H1 (cell line): ENCODE data around the gene TMEM266. TPM values are rescaled to one million over a fixed set of nuclear protein-coding genes. Genes with fewer than 3 reads are reported as not detected.

Experiments
- CTCF ChIA-PET: fragments of 300-600 bp; sonication (Branson Sonifier 250); formaldehyde crosslinking; loops from one replicate; lab custom pipeline; 2021; ENCODE audit not compliant: partially characterized antibody; lab: Charles Lee
- POLR2A ChIA-PET: fragments of 300-600 bp; sonication (Branson Sonifier 250); formaldehyde crosslinking; loops from one replicate; lab custom pipeline; 2021; ENCODE audit warnings: inconsistent platforms; ENCODE audit not compliant: partially characterized antibody; lab: Charles Lee
- DNase-seq, 2 experiments: peaks; one replicate each; pipeline versions ENCODE4 v3.0.0 to v3.0.0-alpha.2; 2010 to 2022; ENCODE audit warnings: low spot score in 2 of 2, low read depth in 1 of 2, mixed read lengths in 1 of 2
- FAIRE-seq: peaks from 2 replicates; lab custom pipeline; 2011; peaks lifted over from hg19 to GRCh38; lab: Jason Lieb, UNC
- H2AFZ ChIP-seq: 2 replicates; pipeline ENCODE4 v1.8.1; 2012; ENCODE audit warnings: low read length, inconsistent platforms
- H2AK5ac ChIP-seq: 2 replicates; pipeline ENCODE4 v1.6.1; 2013; ENCODE audit warnings: low read depth, low read length
- H2BK120ac ChIP-seq: replicated peaks from 2 replicates; pipeline ENCODE3; 2013; ENCODE audit warnings: low read depth, low read length, inconsistent platforms
- H2BK12ac ChIP-seq: 2 replicates; pipeline ENCODE4 v1.6.1; 2013; ENCODE audit warnings: low read depth, low read length
- H2BK15ac ChIP-seq: 2 replicates; pipeline ENCODE4 v1.6.1; 2013; ENCODE audit warnings: low read length
- H2BK20ac ChIP-seq: 2 replicates; pipeline ENCODE4 v1.6.1; 2013; ENCODE audit warnings: low read length
- H2BK5ac ChIP-seq: 2 replicates; pipeline ENCODE4 v1.6.1; 2013; ENCODE audit warnings: low read depth, low read length
- H3K14ac ChIP-seq: 2 replicates; pipeline ENCODE4 v1.6.1; 2013; ENCODE audit warnings: inconsistent platforms; ENCODE audit not compliant: insufficient read length
- H3K18ac ChIP-seq: 2 replicates; pipeline ENCODE4 v1.6.1; 2013; ENCODE audit warnings: low read length; ENCODE audit errors: extremely low read depth
- H3K23ac ChIP-seq: 2 replicates; pipeline ENCODE4 v1.6.1; 2013; ENCODE audit warnings: inconsistent platforms; ENCODE audit not compliant: insufficient read length
- H3K23me2 ChIP-seq: 2 replicates; pipeline ENCODE4 v1.6.1; 2013; ENCODE audit warnings: low read depth, low read length
- H3K27ac ChIP-seq: 2 replicates; pipeline ENCODE4 v1.6.1; 2011; ENCODE audit warnings: low read depth, low read length, inconsistent platforms
- H3K27me3 ChIP-seq, 4 experiments: replicated peaks in 1 of 4; 1 replicate in 1 of 4; 2 replicates in 3 of 4; pipeline versions ENCODE4 v1.6.1 to v1.8.1; 2011 to 2013; ENCODE audit warnings: low read length in 3 of 4, mild to moderate bottlenecking in 3 of 4, inconsistent platforms in 2 of 4, mixed read lengths in 2 of 4, moderate library complexity in 1 of 4; ENCODE audit not compliant: control insufficient read depth in 3 of 4, insufficient read depth in 3 of 4; ENCODE audit errors: extremely low read depth in 1 of 4
- H3K36me3 ChIP-seq, 4 experiments: 2 replicates each; pipeline versions ENCODE4 v1.6.1 to v1.8.1; 2011 to 2013; ENCODE audit warnings: mild to moderate bottlenecking in 4 of 4, low read length in 3 of 4, moderate library complexity in 2 of 4, control low read depth in 1 of 4, inconsistent platforms in 1 of 4; ENCODE audit not compliant: insufficient read depth in 4 of 4, control insufficient read depth in 2 of 4
- H3K4ac ChIP-seq: replicated peaks from 2 replicates; pipeline ENCODE3; 2013; ENCODE audit warnings: low read length, low read depth, mixed read lengths, inconsistent platforms; ENCODE audit not compliant: insufficient read length
- H3K4me1 ChIP-seq, 4 experiments: replicated peaks in 1 of 4; 1 replicate in 1 of 4; 2 replicates in 3 of 4; pipeline versions ENCODE4 v1.6.1 to v1.8.1; 2011 to 2013; ENCODE audit warnings: low read length in 3 of 4, inconsistent platforms in 2 of 4, mixed read lengths in 1 of 4; ENCODE audit not compliant: insufficient read depth in 4 of 4, control insufficient read depth in 3 of 4
- H3K4me2 ChIP-seq, 2 experiments: 2 replicates each; pipeline versions ENCODE4 v1.6.1 to v1.8.1; 2011 to 2013; ENCODE audit warnings: low read depth in 2 of 2, low read length in 2 of 2, control low read depth in 1 of 2, inconsistent platforms in 1 of 2, mild to moderate bottlenecking in 1 of 2; ENCODE audit not compliant: insufficient read depth in 1 of 2
- H3K4me3 ChIP-seq, 4 experiments: fragments of 200-600, 300-600 bp in 1 of 4; sonication (generic), shearing (Covaris generic), sonication (Bioruptor Twin) in 1 of 4; 2 replicates each; pipeline versions ENCODE4 v1.5.1 to v1.8.1; 2011 to 2016; ENCODE audit warnings: low read length in 4 of 4, low read depth in 3 of 4, control low read depth in 2 of 4, inconsistent platforms in 2 of 4, mild to moderate bottlenecking in 2 of 4, mixed read lengths in 1 of 4, moderate library complexity in 1 of 4; ENCODE audit not compliant: insufficient read depth in 2 of 4; ENCODE audit errors: extremely low read depth in 1 of 4
- H3K56ac ChIP-seq: replicated peaks from 2 replicates; pipeline ENCODE3; 2013; ENCODE audit warnings: low read depth, mild to moderate bottlenecking, mixed read lengths, low read length, inconsistent platforms; ENCODE audit not compliant: insufficient read length
- H3K79me1 ChIP-seq: 2 replicates; pipeline ENCODE4 v1.6.1; 2013; ENCODE audit warnings: low read depth, low read length, control low read depth
- H3K79me2 ChIP-seq, 2 experiments: 2 replicates each; pipeline versions ENCODE4 v1.6.1 to v1.8.1; 2012 to 2013; ENCODE audit warnings: low read length in 2 of 2, mild to moderate bottlenecking in 2 of 2, inconsistent platforms in 1 of 2; ENCODE audit not compliant: insufficient read depth in 2 of 2, control insufficient read depth in 1 of 2
- H3K9ac ChIP-seq, 4 experiments: replicated peaks in 1 of 4; 1 replicate in 1 of 4; 2 replicates in 3 of 4; pipeline versions ENCODE4 v1.6.1 to v1.8.1; 2011 to 2013; ENCODE audit warnings: low read depth in 3 of 4, low read length in 3 of 4, control low read depth in 2 of 4, mild to moderate bottlenecking in 2 of 4, moderate library complexity in 2 of 4, inconsistent platforms in 1 of 4; ENCODE audit errors: extremely low read depth in 1 of 4
- H3K9me3 ChIP-seq, 2 experiments: 2 replicates each; pipeline versions ENCODE4 v1.6.1 to v1.8.1; 2012 to 2013; ENCODE audit warnings: mild to moderate bottlenecking in 2 of 2, moderate library complexity in 2 of 2, control low read depth in 1 of 2, inconsistent platforms in 1 of 2, low read depth in 1 of 2, low read length in 1 of 2, mixed read lengths in 1 of 2; ENCODE audit not compliant: insufficient read depth in 2 of 2
- H4K20me1 ChIP-seq, 2 experiments: replicated peaks in 1 of 2; 2 replicates each; pipeline versions ENCODE3 to v1.8.1; 2011 to 2013; ENCODE audit warnings: inconsistent platforms in 2 of 2, low read length in 2 of 2, mild to moderate bottlenecking in 1 of 2; ENCODE audit not compliant: insufficient read depth in 2 of 2, control insufficient read depth in 1 of 2
- H4K5ac ChIP-seq: 2 replicates; pipeline ENCODE4 v1.6.1; 2013; ENCODE audit warnings: low read length, low read depth, mixed read lengths, inconsistent platforms; ENCODE audit not compliant: insufficient read length
- H4K8ac ChIP-seq: 2 replicates; pipeline ENCODE4 v1.8.0; 2013; ENCODE audit warnings: mild to moderate bottlenecking, moderate library complexity, low read length, inconsistent platforms; ENCODE audit not compliant: insufficient read depth; ENCODE audit errors: extremely low read depth
- H4K91ac ChIP-seq: replicated peaks from 2 replicates; pipeline ENCODE3; 2013; ENCODE audit warnings: low read length, mixed read lengths, inconsistent platforms; ENCODE audit not compliant: insufficient read length
- ASH2L ChIP-seq: fragments of 200-600, 300-600 bp; sonication (generic); IDR thresholded peaks from one replicate; pipeline ENCODE4 v1.7.1; 2017; ENCODE audit warnings: low read length
- KDM1A ChIP-seq: fragments of 200-600, 300-600 bp; sonication (generic); IDR thresholded peaks from 2 replicates; pipeline ENCODE4 v1.7.1; 2016; ENCODE audit warnings: mild to moderate bottlenecking, low read length, borderline replicate concordance
- WGBS, 2 experiments: shearing (Covaris generic) in 1 of 2; methylation state at CpG; one replicate each; pipeline versions ENCODE4 v1.1.6 to v1.1.7; 2013 to 2015; ENCODE audit warnings: low lambda C conversion rate in 2 of 2, mixed read lengths in 2 of 2, inconsistent platforms in 1 of 2, low coverage in 1 of 2, missing lambda C conversion rate in 1 of 2; ENCODE audit not compliant: insufficient replicate concordance in 2 of 2, insufficient coverage in 1 of 2, insufficient read length in 1 of 2; ENCODE audit errors: extremely low coverage in 1 of 2, missing lambda C conversion rate in 1 of 2; 5-methylcytosine and 5-hydroxymethylcytosine counted together
- polyA plus RNA-seq, 7 experiments: library from polyadenylated mRNA; depleted of rRNA in 3 of 7; stranded (reverse) in 5 of 7; unstranded in 2 of 7; fragments of >200 nt in 5 of 7; fragments of 200-250 nt in 2 of 7; gene quantifications; 1 replicate in 5 of 7; 2 replicates in 1 of 7; 4 replicates in 1 of 7; pipeline versions ENCODE4 v1.2.1 to v1.2.3, GENCODE V29; 2011 to 2013; ENCODE audit warnings: missing spikeins in 2 of 7, mixed read lengths in 2 of 7
- total RNA-seq: library from RNA; stranded (reverse); fragmentation: NEBNext Ultra II Directional; extraction: Animal tissue kit (Norgen Biotek cat#: 25700); gene quantifications from 2 replicates; pipeline ENCODE4 v1.2.1, GENCODE V29; 2021

The TMEM266 gene
- total and polyA plus RNA-seq, 2 of the 8 experiments (the other 6 are each of a cell fraction or from before 2014, with no cell fraction given), result 2.6 TPM

DNA sequence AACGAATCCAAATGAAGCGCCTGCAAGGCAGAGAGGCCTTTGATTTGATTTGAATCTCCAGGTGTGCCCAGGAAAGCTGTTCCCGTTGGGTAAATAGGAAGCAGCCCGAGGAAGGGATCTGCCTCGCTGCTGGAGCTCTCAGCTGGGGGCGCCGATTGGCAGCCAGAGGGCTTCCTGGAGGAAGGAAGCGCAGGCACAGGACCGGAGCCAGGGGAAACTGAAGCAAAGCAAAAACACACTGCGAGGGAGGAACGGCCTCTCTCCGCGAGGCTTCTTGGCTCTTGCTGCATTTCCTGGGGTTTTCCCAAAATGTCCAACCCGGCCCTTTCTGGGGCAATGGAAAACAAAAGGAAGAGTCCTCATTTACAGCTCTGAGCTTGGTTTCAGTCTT lies 80.3 kb downstream of the TMEM266 start:
- no peaks in the 10 kb centered on the region for H3K79me1 ChIP-seq
- WGBS, 2 experiments, result 36% methylated on average over 14 of the region's 14 CpGs; no CpG with 5 or more reads in 1 of the 2 experiments
- no peaks in the 10 kb centered on the region for H3K9me3 ChIP-seq
- no peak overlapping the region for H2BK120ac ChIP-seq
- H2BK5ac ChIP-seq, result peak overlapping the region; percentile 64
- H3K56ac ChIP-seq, result no peak overlapping the region
- H4K5ac ChIP-seq, result no peak overlapping the region
- peak overlapping the region; percentile 39; the same call in 1 of the 2 replicates for H2BK12ac ChIP-seq
- POLR2A ChIA-PET, result interaction anchor here (0.6 to 2.5 kb wide), 6 partner anchors 8 to 297 kb away, joined by 3 to 15 read pairs (median 6); partner anchors contain the start of genes TMEM266 and UBE2Q2
- H4K8ac ChIP-seq, result 0 out of 2 replicates have a peak overlapping the region, but pooled peaks have one; percentile 42
- no peak for FAIRE-seq
- peak in 1 of 2 experiments; percentile 66 for DNase-seq
- peak overlapping the region in 2 of 4 experiments; percentile 8 to 10; a peak in 3 of 8 replicates for H3K4me3 ChIP-seq
- no peak overlapping the region for H3K9ac ChIP-seq
- H3K14ac ChIP-seq, result no peak overlapping the region
- H3K36me3 ChIP-seq, result no peaks in the 10 kb centered on the region
- H2BK15ac ChIP-seq, result no peak overlapping the region; the same call in 1 of the 2 replicates
- peaks cover 5 to 12% (median 7%) of the 10 kb centered on the region in 4 experiments for H3K4me1 ChIP-seq
- CTCF ChIA-PET, result interaction anchor here (0.7 to 10.3 kb wide), 35 partner anchors 11 to 443 kb away, joined by 3 to 164 read pairs (median 6); partner anchors contain the start of gene TMEM266
- no peak overlapping the region for H4K91ac ChIP-seq
- peak overlapping the region; percentile 38 for H3K18ac ChIP-seq
- peak overlapping the region; percentile 74 for H2AFZ ChIP-seq
- H2BK20ac ChIP-seq, result 0 out of 2 replicates have a peak overlapping the region, but pooled peaks have one; percentile 48
- H3K23ac ChIP-seq, result no peak overlapping the region
- H4K20me1 ChIP-seq, result no peaks in the 10 kb centered on the region
- no peaks in the 10 kb centered on the region; a peak in 1 of 7 replicates for H3K27me3 ChIP-seq
- H3K4me2 ChIP-seq, result peak overlapping the region; percentile 6 to 54
- no peak overlapping the region for H3K27ac ChIP-seq
- H2AK5ac ChIP-seq, result no peak overlapping the region
- H3K79me2 ChIP-seq, result no peaks in the 10 kb centered on the region
- no peak overlapping the region for H3K4ac ChIP-seq
- H3K23me2 ChIP-seq, result no peaks in the 10 kb centered on the region
- TF ChIP-seq KDM1A, result no peak
- peak; percentile 15 for TF ChIP-seq ASH2L
